ENCODE measurements around the gene TTC39B. TPM values are rescaled to one million over a fixed set of nuclear protein-coding genes. Genes with fewer than 3 reads are reported as not detected.

TTC39B gene
- total RNA-seq, 6 experiments from 2014 or later = 4.6 to 6.1 (median 5.8) TPM

- H3K27me3 Mint-ChIP-seq (ENCODE audit: insufficient read depth) = no peaks in the 10 kb centered on the region
- TF ChIP-seq CTCF (IDR thresholded peaks at IDR 0.05) = no peak
- H3K9me3 Mint-ChIP-seq = no peaks in the 10 kb centered on the region
- no peak for DNase-seq
- no peaks in the 10 kb centered on the region for H3K4me1 Mint-ChIP-seq (ENCODE audit: low read depth)
- H3K27ac Mint-ChIP-seq = no peak overlapping the region
- peaks cover 9% of the 10 kb centered on the region for H3K36me3 Mint-ChIP-seq (ENCODE audit: low read depth)
- H3K4me3 Mint-ChIP-seq = no peak overlapping the region
Observed at GRCh38 chr9:15191378-15191777, 115.6 kb downstream of the TTC39B start.

DNA sequence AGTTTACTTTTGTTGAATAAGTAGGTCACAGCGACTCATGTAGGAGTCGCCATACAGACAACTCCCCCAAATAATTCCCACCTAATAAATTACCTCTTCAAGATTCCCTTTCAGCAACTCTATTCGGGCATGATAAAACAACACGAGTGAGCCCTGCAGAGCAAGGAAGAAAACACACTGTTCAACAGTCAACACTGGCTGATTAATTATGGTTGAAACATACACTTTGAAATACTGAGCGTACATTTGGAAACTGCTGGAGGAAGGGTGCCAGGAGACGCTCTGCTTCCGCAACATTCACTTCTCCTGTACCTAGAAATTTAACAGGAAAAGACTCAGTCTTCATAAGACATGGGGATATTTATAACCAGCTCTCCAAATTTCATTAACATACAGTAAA, 117.5 kb downstream of the TTC39B start:
- H3K4me1 Mint-ChIP-seq (ENCODE audit: low read depth) = no peaks in the 10 kb centered on the region
- TF ChIP-seq CTCF (IDR thresholded peaks at IDR 0.05) = no peak
- DNase-seq = no peak
- H3K27ac Mint-ChIP-seq = no peak overlapping the region
- no peaks in the 10 kb centered on the region for H3K27me3 Mint-ChIP-seq (ENCODE audit: insufficient read depth)
- no peaks in the 10 kb centered on the region; the same call in 1 of the 2 replicates for H3K36me3 Mint-ChIP-seq (ENCODE audit: low read depth)
- no peak overlapping the region for H3K4me3 Mint-ChIP-seq
- no peaks in the 10 kb centered on the region for H3K9me3 Mint-ChIP-seq

GRCh38 chr9:15187589-15187988, 119.4 kb downstream of the TTC39B start:
- H3K27me3 Mint-ChIP-seq (ENCODE audit: insufficient read depth) = no peaks in the 10 kb centered on the region
- no peaks in the 10 kb centered on the region for H3K4me1 Mint-ChIP-seq (ENCODE audit: low read depth)
- DNase-seq = no peak
- H3K36me3 Mint-ChIP-seq (ENCODE audit: low read depth) = no peaks in the 10 kb centered on the region
- no peak overlapping the region for H3K27ac Mint-ChIP-seq
- TF ChIP-seq CTCF (IDR thresholded peaks at IDR 0.05) = no peak
- no peak overlapping the region for H3K4me3 Mint-ChIP-seq
- no peaks in the 10 kb centered on the region for H3K9me3 Mint-ChIP-seq

DNA sequence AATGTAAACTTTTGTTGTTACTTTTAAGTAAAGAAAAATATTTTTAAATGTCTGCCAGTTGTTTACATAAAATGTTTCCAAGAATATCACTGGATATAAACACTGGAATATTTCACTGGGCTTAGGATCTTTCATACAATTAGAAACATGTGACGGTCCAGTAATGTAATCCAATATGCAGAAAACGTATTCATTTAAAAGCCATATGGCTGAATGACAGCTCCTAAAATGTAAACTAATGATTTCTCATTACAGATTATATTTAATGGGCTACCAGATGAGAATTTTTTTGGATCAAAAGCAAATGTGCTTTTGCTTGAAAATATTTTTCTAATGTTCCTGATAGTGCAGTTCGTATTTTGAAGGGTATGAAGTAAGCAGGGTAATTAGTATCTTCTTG, 124.3 kb downstream of the TTC39B start:
- DNase-seq = no peak
- Mint-ChIP-seq H3K27ac (no peak overlapping the region), H3K27me3 (ENCODE audit: insufficient read depth) (no peaks in the 10 kb centered on the region), H3K4me3 (no peak overlapping the region), H3K4me1 (ENCODE audit: low read depth) (no peaks in the 10 kb centered on the region), H3K36me3 (ENCODE audit: low read depth) (no peaks in the 10 kb centered on the region), H3K9me3 (no peaks in the 10 kb centered on the region)
- TF ChIP-seq CTCF (IDR thresholded peaks at IDR 0.05) = no peak

DNA sequence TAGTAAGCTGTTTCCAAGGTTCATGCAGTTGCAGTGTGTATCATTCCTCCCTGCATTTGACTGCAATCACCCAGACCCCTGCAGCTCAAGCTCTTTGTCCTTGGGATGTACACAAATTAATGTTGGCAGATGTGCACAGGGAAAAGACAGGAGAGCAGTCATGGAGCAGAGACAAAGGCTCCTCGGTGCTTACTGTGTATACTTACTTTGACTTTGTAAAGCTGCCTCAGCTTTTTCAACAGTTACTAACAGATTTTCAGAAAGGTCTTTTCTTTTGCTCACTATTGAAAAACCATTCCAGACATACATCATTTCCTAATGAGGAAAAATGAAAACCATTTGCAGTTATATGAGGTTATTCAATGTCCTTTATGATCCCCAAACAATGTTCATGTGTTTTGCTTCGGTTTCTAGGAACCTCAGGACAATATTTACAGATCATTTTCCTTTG, 124.9 kb downstream of the TTC39B start:
- H3K4me3 Mint-ChIP-seq = no peak overlapping the region
- no peak for DNase-seq

More for the DNA sequence above, 124.9 kb downstream of the TTC39B start:
- Mint-ChIP-seq H3K9me3 (no peaks in the 10 kb centered on the region), H3K36me3 (ENCODE audit: low read depth) (no peaks in the 10 kb centered on the region), H3K4me1 (ENCODE audit: low read depth) (no peaks in the 10 kb centered on the region), H3K27me3 (ENCODE audit: insufficient read depth) (no peaks in the 10 kb centered on the region), H3K27ac (no peak overlapping the region)
- no peak for TF ChIP-seq CTCF (IDR thresholded peaks at IDR 0.05)

All from HFFc6 (cell line).